HG02571 (cell line): ENCODE measurements around the gene ABCA2.

Source experiments
- ATAC-seq: cut with Tn5 transposase; IDR thresholded peaks from one replicate; pipeline ENCODE4 v1.9.1; 2021; ENCODE audit warnings: mild to moderate bottlenecking, moderate library complexity; ENCODE audit not compliant: unreplicated experiment

Gene ABCA2

GRCh38 chr9:136982232-136983051 lies 45.6 kb downstream of the ABCA2 start, which contains the start of gene LCNL1:
Gene LCNL1 (plus strand): TSS chr9:136982993. CDS start chr9:136983587, 594 bp downstream.
- ATAC-seq: no peak

GRCh38 chr9:136981588-136982231 lies 46.3 kb downstream of the ABCA2 start:
- no peak for ATAC-seq

- no peak for ATAC-seq
These were observed 47.2 kb downstream of the ABCA2 start for GRCh38 chr9:136980669-136981478.

- ATAC-seq: no peak
These were observed 48.1 kb downstream of the ABCA2 start for GRCh38 chr9:136979769-136980587.

- ATAC-seq: no peak
These were observed 49.0 kb downstream of the ABCA2 start for GRCh38 chr9:136978865-136979544.

- ATAC-seq: no peak
These were observed 49.8 kb downstream of the ABCA2 start for GRCh38 chr9:136978073-136978864.

DNA sequence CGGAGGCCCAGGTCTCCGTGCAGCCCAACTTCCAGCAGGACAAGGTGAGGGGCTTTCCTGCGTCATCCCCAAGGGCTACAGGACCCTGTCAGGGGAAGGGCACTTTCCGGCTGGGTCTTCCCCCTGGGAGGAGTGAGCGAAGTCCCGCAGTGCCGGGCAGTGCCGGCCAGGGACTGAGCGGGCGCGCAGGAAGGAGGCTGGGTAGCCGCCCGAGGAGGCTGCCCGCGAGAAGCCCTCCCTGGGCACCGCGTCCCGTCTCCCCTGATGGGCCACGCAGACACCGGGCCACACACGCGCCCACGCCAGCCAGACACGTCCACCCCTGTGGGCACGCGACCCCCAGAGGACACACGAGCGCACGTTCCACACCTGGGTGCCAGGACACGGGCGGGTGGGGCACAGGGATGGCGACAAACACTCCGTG lies 50.4 kb downstream of the ABCA2 start:
- no peak for ATAC-seq

DNA sequence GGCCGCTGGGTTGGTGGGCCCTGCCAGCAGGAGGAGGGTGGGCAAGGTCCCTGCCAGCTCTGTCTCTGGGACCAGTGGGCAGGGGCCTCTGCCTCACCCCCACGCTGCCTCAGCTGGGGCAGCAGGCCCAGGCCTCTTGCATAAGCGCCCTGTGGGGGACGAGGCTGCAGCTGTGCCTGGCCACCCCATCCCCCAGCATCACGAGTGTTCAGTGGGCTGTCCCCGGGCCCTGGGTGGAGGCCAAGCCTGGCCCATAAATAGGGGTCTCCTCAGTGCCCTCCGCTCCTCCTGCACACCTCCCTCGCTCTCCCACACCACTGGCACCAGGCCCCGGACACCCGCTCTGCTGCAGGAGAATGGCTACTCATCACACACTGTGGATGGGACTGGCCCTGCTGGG lies 50.8 kb downstream of the ABCA2 start, which contains the start of gene PTGDS:
TSS of gene PTGDS (plus strand) at position 282 of the 400 bp plus-strand sequence. CDS start at position 357, 75 bp downstream.
- no peak for ATAC-seq

DNA sequence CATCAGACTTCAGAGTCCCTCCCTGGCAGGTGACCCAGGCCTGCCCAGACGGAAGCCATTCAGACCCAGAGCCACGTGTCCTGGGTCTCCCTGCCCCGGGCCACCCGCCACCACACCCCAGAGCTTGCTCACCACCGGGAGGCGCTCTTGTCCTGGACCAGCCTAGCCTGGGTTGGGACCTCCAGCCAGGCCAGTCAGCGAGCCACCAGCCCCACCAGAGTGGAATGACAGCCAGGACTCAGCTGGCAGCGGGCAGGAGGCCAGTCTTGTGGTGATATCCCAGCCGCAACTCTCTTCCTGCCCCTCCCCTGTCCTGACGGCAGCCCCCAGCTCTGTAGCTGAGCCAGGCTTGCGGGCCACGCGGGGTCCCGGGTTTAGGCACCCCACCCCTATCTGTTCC lies 52.4 kb downstream of the ABCA2 start:
- ATAC-seq: no peak

- ATAC-seq: no peak
These were observed 53.1 kb downstream of the ABCA2 start for GRCh38 chr9:136974817-136975535.

- ATAC-seq: no peak
These were observed 54.1 kb downstream of the ABCA2 start for GRCh38 chr9:136973618-136974617.

- no peak for ATAC-seq
These were observed 55.3 kb downstream of the ABCA2 start for GRCh38 chr9:136972743-136973142.

- ATAC-seq: no peak
These were observed 55.7 kb downstream of the ABCA2 start for GRCh38 chr9:136972335-136972734.

GRCh38 chr9:136971746-136972145 lies 56.3 kb downstream of the ABCA2 start:
- no peak for ATAC-seq

GRCh38 chr9:136970361-136970760 lies 57.7 kb downstream of the ABCA2 start:
- ATAC-seq: no peak

DNA sequence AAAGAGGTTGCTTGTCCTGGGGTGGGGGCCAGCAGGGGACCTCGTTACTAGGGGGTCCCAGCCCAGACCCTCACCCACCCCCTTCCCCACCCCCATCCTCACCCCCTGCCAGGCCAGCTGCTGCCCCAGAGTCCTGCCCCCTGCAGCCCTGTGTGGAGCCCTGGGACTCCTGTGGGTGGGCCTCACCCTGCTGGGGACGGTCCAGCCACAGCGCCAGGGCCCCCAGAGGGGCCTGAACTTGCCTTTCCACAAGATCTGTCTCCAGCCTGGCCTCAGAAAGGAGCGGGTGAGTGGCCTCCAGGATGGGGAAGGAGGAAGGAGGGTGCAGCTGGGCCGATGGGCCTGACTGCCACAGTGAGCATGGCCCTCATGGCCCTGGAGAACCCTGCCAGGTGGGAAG lies 58.3 kb downstream of the ABCA2 start:
- no peak for ATAC-seq

GRCh38 chr9:136969150-136969549 lies 58.9 kb downstream of the ABCA2 start:
- no peak for ATAC-seq
